Endothelial cell of umbilical vein (primary cell): ENCODE results near the gene SLC25A21. TPM values are rescaled to one million over a fixed set of nuclear protein-coding genes. Genes with fewer than 3 reads are reported as not detected.

Experiments used
- BruUV-seq: library from RNA; stranded (reverse); fragments of 400-500 nt; replicated peaks from 2 replicates; lab custom pipeline; 2021; lab: Mats Ljungman, UMichigan
- CTCF ChIA-PET: fragments of 300-600, 350-600 bp; sonication (Branson Sonifier 250); formaldehyde crosslinking; loops from one replicate; lab custom pipeline; 2021; ENCODE audit warnings: antibody characterized with exemption, inconsistent platforms; lab: Charles Lee
- POLR2A ChIA-PET: fragments of 300-600, 350-600 bp; sonication (Branson Sonifier 250); formaldehyde crosslinking; loops from one replicate; lab custom pipeline; 2021; ENCODE audit warnings: antibody characterized with exemption, inconsistent platforms; lab: Charles Lee
- DNase-seq: peaks from one replicate; pipeline ENCODE4 v3.0.0-alpha.2; 2011; ENCODE audit warnings: low read depth, low spot score
- FAIRE-seq: peaks from 2 replicates; lab custom pipeline; 2011; peaks lifted over from hg19 to GRCh38; lab: Jason Lieb, UNC
- H2AFZ ChIP-seq: 2 replicates; pipeline ENCODE4 v1.6.0; 2012; ENCODE audit warnings: low read depth, low read length, control low read depth, inconsistent platforms
- H3K27ac ChIP-seq: 2 replicates; pipeline ENCODE4 v1.5.1; 2011; ENCODE audit warnings: low read depth, mild to moderate bottlenecking, control low read depth, low read length, moderate library complexity; ENCODE audit not compliant: insufficient read depth
- H3K27me3 ChIP-seq, 2 experiments: 2 replicates each; pipeline versions ENCODE4 v1.6.0 to v1.6.1; 2011; ENCODE audit warnings: low read length in 2 of 2, mixed read lengths in 1 of 2; ENCODE audit not compliant: control insufficient read depth in 2 of 2, insufficient read depth in 2 of 2
- H3K36me3 ChIP-seq, 2 experiments: 2 replicates in 1 of 2; 3 replicates in 1 of 2; pipeline ENCODE4 v1.5.1; 2011; ENCODE audit warnings: low read length in 2 of 2, mild to moderate bottlenecking in 1 of 2, moderate library complexity in 1 of 2; ENCODE audit not compliant: control insufficient read depth in 2 of 2, insufficient read depth in 2 of 2; ENCODE audit errors: extremely low read depth in 1 of 2
- H3K4me1 ChIP-seq: 3 replicates; pipeline ENCODE4 v1.5.1; 2011; ENCODE audit warnings: mild to moderate bottlenecking, low read length; ENCODE audit not compliant: control insufficient read depth, insufficient read depth; ENCODE audit errors: extremely low read depth
- H3K4me2 ChIP-seq: 2 replicates; pipeline ENCODE4 v1.6.1; 2011; ENCODE audit warnings: low read length, control low read depth, mixed read lengths; ENCODE audit not compliant: insufficient read depth
- H3K4me3 ChIP-seq, 3 experiments: fragments of 200-600 bp in 1 of 3; sonication (generic), shearing (Covaris generic) in 1 of 3; replicated peaks in 1 of 3; 2 replicates each; pipeline ENCODE4 v1.5.1; 2011 to 2016; ENCODE audit warnings: control low read depth in 3 of 3, low read length in 3 of 3, mild to moderate bottlenecking in 2 of 3, inconsistent platforms in 1 of 3, low read depth in 1 of 3, moderate library complexity in 1 of 3; ENCODE audit not compliant: insufficient read depth in 1 of 3
- H3K79me2 ChIP-seq: 2 replicates; pipeline ENCODE4 v1.6.0; 2012; ENCODE audit warnings: low read length, inconsistent platforms; ENCODE audit not compliant: control insufficient read depth, insufficient read depth
- H3K9ac ChIP-seq: replicated peaks from 2 replicates; pipeline ENCODE3; 2011; ENCODE audit warnings: low read length, control low read depth; ENCODE audit not compliant: insufficient read depth; ENCODE audit errors: extremely low read depth
- H3K9me1 ChIP-seq: replicated peaks from 3 replicates; pipeline ENCODE4 v1.6.0; 2011; ENCODE audit warnings: mild to moderate bottlenecking, low read length; ENCODE audit not compliant: control insufficient read depth, insufficient read depth; ENCODE audit errors: extremely low read depth
- H3K9me3 ChIP-seq: replicated peaks from 2 replicates; pipeline ENCODE4 v1.5.1; 2012; ENCODE audit warnings: low read length, inconsistent platforms; ENCODE audit not compliant: control insufficient read depth, insufficient read depth
- H4K20me1 ChIP-seq: replicated peaks from 2 replicates; pipeline ENCODE3; 2011; ENCODE audit warnings: mild to moderate bottlenecking, low read length; ENCODE audit not compliant: control insufficient read depth, insufficient read depth; ENCODE audit errors: extremely low read depth
- EZH2 ChIP-seq: IDR thresholded peaks from 2 replicates; pipeline ENCODE4 v1.6.1; 2012; ENCODE audit warnings: borderline replicate concordance, low read depth, mild to moderate bottlenecking, moderate library complexity, low read length, inconsistent platforms; ENCODE audit not compliant: severe bottlenecking
- FOS ChIP-seq: IDR thresholded peaks from 2 replicates; pipeline ENCODE4 v1.6.1; 2011; ENCODE audit warnings: mild to moderate bottlenecking, low read length, moderate library complexity, borderline replicate concordance; ENCODE audit not compliant: insufficient read depth
- GATA2 ChIP-seq: IDR thresholded peaks from 2 replicates; pipeline ENCODE4 v1.7.0; 2011; ENCODE audit warnings: low read depth, mild to moderate bottlenecking, moderate library complexity, mixed read lengths, low read length; ENCODE audit not compliant: insufficient read length, insufficient read depth
- JUN ChIP-seq: IDR thresholded peaks from 2 replicates; pipeline ENCODE4 v1.6.1; 2011; ENCODE audit warnings: borderline replicate concordance, low read depth; ENCODE audit not compliant: insufficient read length, insufficient read depth
- MYC ChIP-seq: IDR thresholded peaks from one replicate; pipeline ENCODE4 v1.6.1; 2011; ENCODE audit warnings: mild to moderate bottlenecking, low read depth, low read length
- POLR2A ChIP-seq: IDR thresholded peaks from 2 replicates; pipeline ENCODE4 v1.6.1; 2012; ENCODE audit warnings: low read depth, mild to moderate bottlenecking, control low read depth, low read length
- POLR2AphosphoS5 ChIP-seq: IDR thresholded peaks from 2 replicates; pipeline ENCODE4 v1.6.1; 2012; ENCODE audit warnings: low read depth, mild to moderate bottlenecking, control low read depth, low read length, moderate library complexity; ENCODE audit not compliant: insufficient read depth
- dilution Hi-C: fragments of 300-500 bp; cut with MboI; formaldehyde crosslinking; loops from one replicate; pipeline ENCODE4 v1.15.0; 2019; ENCODE audit warnings: low sequenced_read_pairs; ENCODE audit not compliant: extremely low pct_ligation_motif_present
- intact Hi-C: fragments of 100-400 bp; cut with micrococcal nuclease; formaldehyde crosslinking; loops from one replicate; pipeline ENCODE4 v1.10.0; 2022
- polyA plus RNA-seq, 4 experiments: library from polyadenylated mRNA; depleted of rRNA in 3 of 4; stranded (reverse) in 3 of 4; unstranded in 1 of 4; fragments of >200 nt; gene quantifications; 2 replicates each; pipeline versions ENCODE4 v1.2.1 to v1.2.3, GENCODE V29; 2011 to 2012; ENCODE audit warnings: missing spikeins in 1 of 4
- total RNA-seq: library from RNA; stranded (reverse); gene quantifications from 2 replicates; pipeline ENCODE4 v1.2.3, GENCODE V29; 2021
- TF ChIP-seq, protein P1 (sequence below), 2 donors: IDR thresholded peaks; 1 replicate in 1 of 2; 2 replicates in 1 of 2; pipeline ENCODE4 v1.5.1; 2011; ENCODE audit warnings: low read length in 2 of 2, mild to moderate bottlenecking in 2 of 2, moderate library complexity in 2 of 2, control low read depth in 1 of 2, inconsistent platforms in 1 of 2, low read depth in 1 of 2; ENCODE audit not compliant: insufficient read depth in 1 of 2; ENCODE audit errors: extremely low read depth in 1 of 2
- TF ChIP-seq, protein P2 (sequence below): IDR thresholded peaks from 2 replicates; pipeline ENCODE4 v1.6.1; 2011; ENCODE audit not compliant: insufficient read depth, insufficient read length

SLC25A21 gene
- total and polyA plus RNA-seq, 2 donors (not counting 3 experiments of a cell fraction or from before 2014, with no cell fraction given), result 0.98 to 1.4 TPM

DNA sequence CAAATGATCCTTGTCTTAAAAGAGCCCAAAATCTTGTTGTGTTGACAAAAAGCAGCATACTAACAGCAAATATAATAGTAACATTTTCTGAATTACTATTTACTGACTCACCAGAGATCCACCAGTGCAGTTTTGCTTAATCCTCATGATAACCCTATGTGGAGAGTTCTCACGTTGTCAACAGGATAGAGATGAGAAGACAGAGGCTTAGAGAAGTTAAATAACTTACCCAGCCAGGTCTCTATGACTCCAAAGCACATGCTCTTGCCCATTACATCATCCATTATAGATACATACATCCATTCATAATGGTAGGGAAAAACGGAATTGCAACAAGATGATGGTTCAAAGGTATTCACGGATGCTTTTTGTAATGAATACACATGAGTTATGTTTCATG is 398.8 kb downstream of the SLC25A21 start:
- no peak for TF ChIP-seq JUN
- TF ChIP-seq, protein P1, sequence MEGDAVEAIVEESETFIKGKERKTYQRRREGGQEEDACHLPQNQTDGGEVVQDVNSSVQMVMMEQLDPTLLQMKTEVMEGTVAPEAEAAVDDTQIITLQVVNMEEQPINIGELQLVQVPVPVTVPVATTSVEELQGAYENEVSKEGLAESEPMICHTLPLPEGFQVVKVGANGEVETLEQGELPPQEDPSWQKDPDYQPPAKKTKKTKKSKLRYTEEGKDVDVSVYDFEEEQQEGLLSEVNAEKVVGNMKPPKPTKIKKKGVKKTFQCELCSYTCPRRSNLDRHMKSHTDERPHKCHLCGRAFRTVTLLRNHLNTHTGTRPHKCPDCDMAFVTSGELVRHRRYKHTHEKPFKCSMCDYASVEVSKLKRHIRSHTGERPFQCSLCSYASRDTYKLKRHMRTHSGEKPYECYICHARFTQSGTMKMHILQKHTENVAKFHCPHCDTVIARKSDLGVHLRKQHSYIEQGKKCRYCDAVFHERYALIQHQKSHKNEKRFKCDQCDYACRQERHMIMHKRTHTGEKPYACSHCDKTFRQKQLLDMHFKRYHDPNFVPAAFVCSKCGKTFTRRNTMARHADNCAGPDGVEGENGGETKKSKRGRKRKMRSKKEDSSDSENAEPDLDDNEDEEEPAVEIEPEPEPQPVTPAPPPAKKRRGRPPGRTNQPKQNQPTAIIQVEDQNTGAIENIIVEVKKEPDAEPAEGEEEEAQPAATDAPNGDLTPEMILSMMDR (IDR thresholded peaks at IDR 0.05; ENCODE audit: extremely low read depth in 1 of 2, insufficient read depth in 1 of 2, low read depth in 1 of 2, low read length in 2 of 2), result no peak
- TF ChIP-seq, protein P2, sequence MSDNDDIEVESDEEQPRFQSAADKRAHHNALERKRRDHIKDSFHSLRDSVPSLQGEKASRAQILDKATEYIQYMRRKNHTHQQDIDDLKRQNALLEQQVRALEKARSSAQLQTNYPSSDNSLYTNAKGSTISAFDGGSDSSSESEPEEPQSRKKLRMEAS, result no peak
- TF ChIP-seq GATA2, result no peak
- no TSS peak for BruUV-seq
- ChIA-PET CTCF (interaction anchor here (1.2 to 1.8 kb wide), 2 partner anchors 169 to 344 kb away, joined by 4 to 9 read pairs; no protein-coding TSS in a partner anchor), POLR2A (no interaction called here)
- no peaks in the 10 kb centered on the region for H3K79me2 ChIP-seq
- no peak overlapping the region for H3K4me3 ChIP-seq
- no peaks in the 10 kb centered on the region for H4K20me1 ChIP-seq
- no peak overlapping the region for H3K9ac ChIP-seq
- H2AFZ ChIP-seq, result no peak overlapping the region
- H3K4me2 ChIP-seq, result no peak overlapping the region
- H3K9me3 ChIP-seq, result no peaks in the 10 kb centered on the region
- no peak overlapping the region for H3K27ac ChIP-seq
- intact Hi-C loops, result no loop called here
- dilution Hi-C loops, result no loop called here
- H3K27me3 ChIP-seq, result no peaks in the 10 kb centered on the region
- no peaks in the 10 kb centered on the region for H3K4me1 ChIP-seq
- FAIRE-seq (no peak), DNase-seq (no peak)
- no peaks in the 10 kb centered on the region for H3K36me3 ChIP-seq
- no peaks in the 10 kb centered on the region for H3K9me1 ChIP-seq

DNA sequence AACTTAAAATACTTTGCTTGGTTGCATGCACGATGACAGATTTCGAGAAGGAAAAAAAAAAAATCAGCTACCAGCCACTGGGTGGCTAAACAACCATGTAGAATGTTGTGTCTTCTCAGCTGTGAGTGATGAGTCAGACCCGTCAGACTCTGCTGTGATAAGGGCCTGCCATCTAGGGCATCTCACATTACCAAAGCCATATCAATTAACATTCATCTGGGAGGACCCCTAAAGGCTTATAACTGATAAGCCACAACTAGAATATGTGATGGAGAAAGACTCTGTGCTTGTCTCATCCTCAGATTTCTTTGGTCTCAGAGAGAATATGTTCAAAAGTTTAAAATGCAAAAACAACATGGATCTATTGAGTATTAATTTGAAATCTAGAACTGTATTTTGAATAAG is 399.3 kb downstream of the SLC25A21 start:
- dilution Hi-C loops (no loop called here), intact Hi-C loops (no loop called here)
- Histone ChIP-seq H3K4me2 (no peak overlapping the region), H2AFZ (no peak overlapping the region), H3K4me1 (no peaks in the 10 kb centered on the region), H3K27ac (no peak overlapping the region), H3K36me3 (no peaks in the 10 kb centered on the region), H3K79me2 (no peaks in the 10 kb centered on the region), H3K4me3 (no peak overlapping the region), H3K27me3 (no peaks in the 10 kb centered on the region), H3K9me3 (no peaks in the 10 kb centered on the region), H3K9ac (no peak overlapping the region), H4K20me1 (no peaks in the 10 kb centered on the region), H3K9me1 (no peaks in the 10 kb centered on the region)
- ChIA-PET POLR2A (no interaction called here), CTCF (interaction anchor here (1.2 to 1.8 kb wide), 2 partner anchors 169 to 344 kb away, joined by 4 to 9 read pairs; no protein-coding TSS in a partner anchor)
- no TSS peak for BruUV-seq
- TF ChIP-seq GATA2, result peak; percentile 14
- TF ChIP-seq FOS, result peak; percentile 15
- TF ChIP-seq, protein P2, result no peak
- TF ChIP-seq EZH2, result no peak
- no peak for TF ChIP-seq POLR2AphosphoS5
- TF ChIP-seq POLR2A, result no peak
- TF ChIP-seq MYC, result no peak
- FAIRE-seq (peak; percentile 63), DNase-seq (no peak)
